K562 (cell line): Measurements from ENCODE around the gene GPR137C. TPM values are rescaled to one million over a fixed set of nuclear protein-coding genes. Genes with fewer than 3 reads are reported as not detected.

Experiments
- ATAC-seq: fragments of 200-7000 bp; cut with Tn5 transposase; 3 replicates; pipeline ENCODE4 v1.9.1; 2020; ENCODE audit warnings: moderate library complexity
- BruUV-seq: library from RNA; stranded (reverse); fragments of 400-500 nt; replicated peaks from 2 replicates; lab custom pipeline; 2021; lab: Mats Ljungman, UMichigan
- CTCF ChIA-PET: fragments of 300-600 bp; formaldehyde crosslinking; extraction: SDS; loops from one replicate; lab custom pipeline; 2021; ENCODE audit warnings: low intra/inter-chr PET ratio; lab: Yijun Ruan, JAX
- POLR2A ChIA-PET: fragments of 300-600, 350-650 bp; sonication (Branson Sonifier 250); formaldehyde crosslinking; extraction: SDS; loops from one replicate; lab custom pipeline; 2021; ENCODE audit warnings: antibody characterized with exemption, inconsistent platforms; lab: Yijun Ruan, JAX
- DNase-seq, 4 experiments: peaks; one replicate each; pipeline versions ENCODE4 v3.0.0 to v3.0.0-alpha.2; 2011 to 2018; ENCODE audit warnings: low spot score in 3 of 4, mixed read lengths in 3 of 4; ENCODE audit errors: extremely low read depth in 1 of 4
- FAIRE-seq: peaks from 2 replicates; lab custom pipeline; 2011; peaks lifted over from hg19 to GRCh38; lab: Jason Lieb, UNC
- H2AFZ ChIP-seq: 2 replicates; pipeline ENCODE4 v1.6.0; 2011; ENCODE audit warnings: low read depth, low read length, control low read depth, inconsistent platforms
- H3K27ac ChIP-seq: fragments of 200-600 bp; 3 replicates; pipeline ENCODE4 v1.8.0; 2011; ENCODE audit warnings: low read depth, mild to moderate bottlenecking, control low read depth, inconsistent platforms, low read length, moderate library complexity, mixed read lengths; ENCODE audit errors: extremely low read depth
- H3K27me3 ChIP-seq, 2 experiments: fragments of 300-600 bp in 1 of 2; 2 replicates in 1 of 2; 3 replicates in 1 of 2; pipeline versions ENCODE4 v1.6.0 to v1.8.0; 2011; ENCODE audit warnings: inconsistent platforms in 2 of 2, low read length in 2 of 2, mild to moderate bottlenecking in 1 of 2, mixed read lengths in 1 of 2, moderate library complexity in 1 of 2; ENCODE audit not compliant: control insufficient read depth in 2 of 2, insufficient read depth in 2 of 2
- H3K36me3 ChIP-seq: fragments of 300-600 bp; 3 replicates; pipeline ENCODE4 v1.8.0; 2011; ENCODE audit warnings: mild to moderate bottlenecking, low read length, inconsistent platforms; ENCODE audit not compliant: control insufficient read depth, insufficient read depth
- H3K4me1 ChIP-seq, 2 experiments: fragments of 200-600 bp in 1 of 2; replicated peaks in 1 of 2; 2 replicates in 1 of 2; 3 replicates in 1 of 2; pipeline versions ENCODE4 v1.5.1 to v1.8.0; 2011; ENCODE audit warnings: inconsistent platforms in 2 of 2, low read length in 2 of 2, mild to moderate bottlenecking in 1 of 2, mixed read lengths in 1 of 2, moderate library complexity in 1 of 2; ENCODE audit not compliant: control insufficient read depth in 2 of 2, insufficient read depth in 2 of 2
- H3K4me2 ChIP-seq: 2 replicates; pipeline ENCODE4 v1.6.1; 2011; ENCODE audit warnings: low read length, control low read depth, inconsistent platforms, mixed read lengths; ENCODE audit not compliant: insufficient read depth
- H3K4me3 ChIP-seq: fragments of 200-600 bp; sonication (generic), shearing (Covaris generic); 2 replicates; pipeline ENCODE4 v1.5.1; 2016; ENCODE audit warnings: control low read depth, inconsistent platforms
- H3K79me2 ChIP-seq: fragments of 200-600 bp; 3 replicates; pipeline ENCODE4 v1.8.0; 2011; ENCODE audit warnings: low read length, inconsistent platforms; ENCODE audit not compliant: control insufficient read depth, insufficient read depth
- H3K9ac ChIP-seq, 2 experiments: 2 replicates each; pipeline versions ENCODE4 v1.6.0 to v1.6.1; 2011; ENCODE audit warnings: low read depth in 2 of 2, low read length in 2 of 2, control low read depth in 1 of 2, inconsistent platforms in 1 of 2, mild to moderate bottlenecking in 1 of 2, mixed read lengths in 1 of 2; ENCODE audit not compliant: insufficient read depth in 1 of 2
- H3K9me1 ChIP-seq: one replicate; pipeline ENCODE4 v1.6.0; 2011; ENCODE audit warnings: inconsistent platforms, mild to moderate bottlenecking, low read length, moderate library complexity; ENCODE audit not compliant: control insufficient read depth, insufficient read depth
- H3K9me3 ChIP-seq: replicated peaks from 2 replicates; pipeline ENCODE4 v1.5.1; 2011; ENCODE audit warnings: low read depth, low read length, inconsistent platforms; ENCODE audit not compliant: control insufficient read depth, insufficient read depth
- H4K20me1 ChIP-seq: replicated peaks from 2 replicates; pipeline ENCODE4 v1.6.1; 2011; ENCODE audit warnings: low read length, inconsistent platforms, mixed read lengths; ENCODE audit not compliant: control insufficient read depth, insufficient read depth
- BRF2 ChIP-seq: IDR thresholded peaks from 3 replicates; pipeline ENCODE4 v1.6.1; 2011; ENCODE audit warnings: borderline replicate concordance, mild to moderate bottlenecking; ENCODE audit not compliant: insufficient read length, insufficient read depth
- E2F1 ChIP-seq: sonication (generic); formaldehyde crosslinking; IDR thresholded peaks from 2 replicates; pipeline ENCODE4 v1.8.1; 2023; ENCODE audit warnings: mild to moderate bottlenecking, missing genetic modification reagents, moderate library complexity
- KLF13 ChIP-seq: fragments of 450-650 bp; IDR thresholded peaks from 2 replicates; pipeline ENCODE4 v1.6.1; 2016; ENCODE audit warnings: missing genetic modification characterization, low read depth, mild to moderate bottlenecking, missing compliant biosample characterization, moderate library complexity, borderline replicate concordance
- PHTF2 ChIP-seq: fragments of 250-450 bp; sonication (Bioruptor Pico); IDR thresholded peaks from 2 replicates; pipeline ENCODE4 v1.5.0; 2021; ENCODE audit warnings: mild to moderate bottlenecking
- TFAM ChIP-seq: fragments of 250-450 bp; sonication (Bioruptor Pico); conservative IDR thresholded peaks from 2 replicates; pipeline ENCODE4 v1.5.0; 2021; ENCODE audit warnings: mild to moderate bottlenecking, moderate library complexity
- ZNF316 ChIP-seq: fragments of 450-650 bp; IDR thresholded peaks from 2 replicates; pipeline ENCODE4 v1.6.1; 2016
- WGBS: fragments of 100-300 bp; shearing (Covaris generic); methylation state at CpG from one replicate; pipeline ENCODE4 v1.1.6; 2016; ENCODE audit warnings: low coverage, mixed read lengths; ENCODE audit not compliant: insufficient coverage; ENCODE audit errors: missing lambda C conversion rate; 5-methylcytosine and 5-hydroxymethylcytosine counted together
- in situ Hi-C: fragments of 300-500 bp; cut with MboI; formaldehyde crosslinking; loops from 4 replicates; pipeline ENCODE4 v1.15.0; 2018; ENCODE audit warnings: inconsistent platforms, mixed read lengths
- intact Hi-C: fragments of 100-400 bp; cut with micrococcal nuclease; formaldehyde crosslinking; loops from 2 replicates; pipeline ENCODE4 v1.14.2; 2022
- polyA plus RNA-seq, 8 experiments: library from polyadenylated mRNA; depleted of rRNA in 4 of 8; stranded (reverse) in 5 of 8; unstranded in 3 of 8; fragments of >200 nt; fragmentation: Nextera tagmentation in 2 of 8; fragmentation: Illumina TruSeq in 1 of 8; extraction: Ambion mirVana in 2 of 8; extraction: Trizol in 1 of 8; gene quantifications; 2 replicates each; pipeline versions ENCODE4 v1.2.1 to v1.2.3, GENCODE V29; 2011 to 2014; ENCODE audit warnings: inconsistent platforms in 1 of 8, missing spikeins in 1 of 8
- total RNA-seq, 7 experiments: library from RNA; depleted of rRNA in 6 of 7; stranded (reverse); fragments of >200 nt in 6 of 7; fragmentation: Illumina TruSeq in 2 of 7; extraction: Trizol in 2 of 7; gene quantifications; 2 replicates each; pipeline versions ENCODE4 v1.2.1 to v1.2.3, GENCODE V29; 2011 to 2021; ENCODE audit warnings: low replicate concordance in 1 of 7
- TF ChIP-seq, protein P1 (sequence below): sonication (generic); formaldehyde crosslinking; IDR thresholded peaks from 2 replicates; pipeline ENCODE4 v1.9.0; 2022; ENCODE audit warnings: mild to moderate bottlenecking, missing genetic modification reagents
- TF ChIP-seq, protein P2 (sequence below): fragments of 450-650 bp; IDR thresholded peaks from 2 replicates; pipeline ENCODE4 v1.6.1; 2016; ENCODE audit warnings: low read depth

The GPR137C gene
- total and polyA plus RNA-seq, 9 of the 15 experiments (the other 6 are each of a cell fraction or from before 2014, with no cell fraction given) = 0.03 to 0.31 (median 0.06) TPM; not detected in 4

DNA sequence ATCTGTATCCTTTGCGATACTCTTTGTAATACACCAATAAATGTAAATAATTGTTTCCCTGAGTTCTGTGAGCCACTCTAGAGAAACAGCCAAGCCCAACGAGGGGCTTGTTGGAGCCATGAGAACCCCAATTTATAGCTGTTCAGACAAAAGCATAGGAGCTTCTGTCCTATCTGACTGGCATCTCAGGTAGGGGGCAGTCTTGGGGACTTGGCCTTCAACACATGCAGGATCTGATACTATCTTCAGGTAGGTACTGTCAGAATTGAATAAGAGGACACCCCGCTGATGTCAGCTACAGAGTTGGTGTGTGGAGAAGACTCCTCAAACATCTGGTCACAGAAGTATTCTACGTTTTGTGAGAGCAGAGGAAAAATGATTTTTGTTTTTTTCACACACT, 25.6 kb upstream of the GPR137C start:
- H2AFZ ChIP-seq = no peak overlapping the region
- no TSS peak for BruUV-seq
- no peaks in the 10 kb centered on the region for H4K20me1 ChIP-seq
- ChIA-PET POLR2A (no interaction called here), CTCF (no interaction called here)
- H3K27ac ChIP-seq = no peak overlapping the region
- H3K36me3 ChIP-seq = no peaks in the 10 kb centered on the region
- H3K9ac ChIP-seq = no peak overlapping the region
- WGBS = 63% methylated on average over 2 of the region's 4 CpGs
- no peaks in the 10 kb centered on the region for H3K27me3 ChIP-seq
- H3K79me2 ChIP-seq = no peaks in the 10 kb centered on the region
- no peak overlapping the region for H3K4me3 ChIP-seq
- TF ChIP-seq TFAM (CRISPR knock-in tag) (no peak), ZNF316 (no peak), E2F1 (CRISPR knock-in tag) (no peak), PHTF2 (no peak), KLF13 (tag) (no peak), BRF2 (no peak)
- TF ChIP-seq, protein P1, sequence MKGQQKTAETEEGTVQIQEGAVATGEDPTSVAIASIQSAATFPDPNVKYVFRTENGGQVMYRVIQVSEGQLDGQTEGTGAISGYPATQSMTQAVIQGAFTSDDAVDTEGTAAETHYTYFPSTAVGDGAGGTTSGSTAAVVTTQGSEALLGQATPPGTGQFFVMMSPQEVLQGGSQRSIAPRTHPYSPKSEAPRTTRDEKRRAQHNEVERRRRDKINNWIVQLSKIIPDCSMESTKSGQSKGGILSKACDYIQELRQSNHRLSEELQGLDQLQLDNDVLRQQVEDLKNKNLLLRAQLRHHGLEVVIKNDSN (CRISPR knock-in tag) = no peak
- TF ChIP-seq, protein P2, sequence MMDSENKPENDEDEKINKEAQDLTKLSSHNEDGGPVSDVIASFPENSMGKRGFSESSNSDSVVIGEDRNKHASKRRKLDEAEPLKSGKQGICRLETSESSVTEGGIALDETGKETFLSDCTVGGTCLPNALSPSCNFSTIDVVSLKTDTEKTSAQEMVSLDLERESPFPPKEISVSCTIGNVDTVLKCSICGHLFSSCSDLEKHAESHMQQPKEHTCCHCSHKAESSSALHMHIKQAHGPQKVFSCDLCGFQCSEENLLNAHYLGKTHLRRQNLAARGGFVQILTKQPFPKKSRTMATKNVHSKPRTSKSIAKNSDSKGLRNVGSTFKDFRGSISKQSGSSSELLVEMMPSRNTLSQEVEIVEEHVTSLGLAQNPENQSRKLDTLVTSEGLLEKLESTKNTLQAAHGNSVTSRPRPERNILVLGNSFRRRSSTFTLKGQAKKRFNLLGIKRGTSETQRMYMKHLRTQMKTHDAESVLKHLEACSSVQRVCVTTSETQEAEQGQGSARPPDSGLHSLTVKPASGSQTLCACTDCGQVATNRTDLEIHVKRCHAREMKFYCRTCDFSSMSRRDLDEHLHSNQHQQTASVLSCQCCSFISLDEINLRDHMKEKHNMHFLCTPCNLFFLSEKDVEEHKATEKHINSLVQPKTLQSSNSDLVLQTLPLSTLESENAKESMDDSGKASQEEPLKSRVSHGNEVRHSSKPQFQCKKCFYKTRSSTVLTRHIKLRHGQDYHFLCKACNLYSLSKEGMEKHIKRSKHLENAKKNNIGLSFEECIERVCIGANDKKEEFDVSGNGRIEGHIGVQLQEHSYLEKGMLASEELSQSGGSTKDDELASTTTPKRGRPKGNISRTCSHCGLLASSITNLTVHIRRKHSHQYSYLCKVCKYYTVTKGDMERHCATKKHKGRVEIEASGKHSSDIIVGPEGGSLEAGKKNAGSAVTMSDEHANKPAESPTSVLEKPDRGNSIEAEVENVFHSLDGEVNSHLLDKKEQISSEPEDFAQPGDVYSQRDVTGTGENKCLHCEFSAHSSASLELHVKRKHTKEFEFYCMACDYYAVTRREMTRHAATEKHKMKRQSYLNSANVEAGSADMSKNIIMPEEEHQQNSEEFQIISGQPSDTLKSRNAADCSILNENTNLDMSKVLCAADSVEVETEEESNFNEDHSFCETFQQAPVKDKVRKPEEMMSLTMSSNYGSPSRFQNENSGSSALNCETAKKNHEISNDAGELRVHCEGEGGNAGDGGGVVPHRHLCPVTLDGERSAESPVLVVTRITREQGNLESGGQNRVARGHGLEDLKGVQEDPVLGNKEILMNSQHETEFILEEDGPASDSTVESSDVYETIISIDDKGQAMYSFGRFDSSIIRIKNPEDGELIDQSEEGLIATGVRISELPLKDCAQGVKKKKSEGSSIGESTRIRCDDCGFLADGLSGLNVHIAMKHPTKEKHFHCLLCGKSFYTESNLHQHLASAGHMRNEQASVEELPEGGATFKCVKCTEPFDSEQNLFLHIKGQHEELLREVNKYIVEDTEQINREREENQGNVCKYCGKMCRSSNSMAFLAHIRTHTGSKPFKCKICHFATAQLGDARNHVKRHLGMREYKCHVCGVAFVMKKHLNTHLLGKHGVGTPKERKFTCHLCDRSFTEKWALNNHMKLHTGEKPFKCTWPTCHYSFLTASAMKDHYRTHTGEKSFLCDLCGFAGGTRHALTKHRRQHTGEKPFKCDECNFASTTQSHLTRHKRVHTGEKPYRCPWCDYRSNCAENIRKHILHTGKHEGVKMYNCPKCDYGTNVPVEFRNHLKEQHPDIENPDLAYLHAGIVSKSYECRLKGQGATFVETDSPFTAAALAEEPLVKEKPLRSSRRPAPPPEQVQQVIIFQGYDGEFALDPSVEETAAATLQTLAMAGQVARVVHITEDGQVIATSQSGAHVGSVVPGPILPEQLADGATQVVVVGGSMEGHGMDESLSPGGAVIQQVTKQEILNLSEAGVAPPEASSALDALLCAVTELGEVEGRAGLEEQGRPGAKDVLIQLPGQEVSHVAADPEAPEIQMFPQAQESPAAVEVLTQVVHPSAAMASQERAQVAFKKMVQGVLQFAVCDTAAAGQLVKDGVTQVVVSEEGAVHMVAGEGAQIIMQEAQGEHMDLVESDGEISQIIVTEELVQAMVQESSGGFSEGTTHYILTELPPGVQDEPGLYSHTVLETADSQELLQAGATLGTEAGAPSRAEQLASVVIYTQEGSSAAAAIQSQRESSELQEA = no peak
- intact Hi-C loops (no loop called here), in situ Hi-C loops (no loop called here)
- DNase-seq = no peak
- no peak overlapping the region for H3K4me2 ChIP-seq
- no peaks in the 10 kb centered on the region for H3K9me1 ChIP-seq
- H3K4me1 ChIP-seq = no peaks in the 10 kb centered on the region
- no peaks in the 10 kb centered on the region for H3K9me3 ChIP-seq
- no peak for FAIRE-seq
- ATAC-seq = no peak
